ENCODE measurements around the gene G6PC1.
"Not testable (repeated sequence)": the region's sequence is repeated elsewhere in the genome, so short reads cannot be mapped to it uniquely, and the experiment has no call there.

G6PC1 gene

DNA sequence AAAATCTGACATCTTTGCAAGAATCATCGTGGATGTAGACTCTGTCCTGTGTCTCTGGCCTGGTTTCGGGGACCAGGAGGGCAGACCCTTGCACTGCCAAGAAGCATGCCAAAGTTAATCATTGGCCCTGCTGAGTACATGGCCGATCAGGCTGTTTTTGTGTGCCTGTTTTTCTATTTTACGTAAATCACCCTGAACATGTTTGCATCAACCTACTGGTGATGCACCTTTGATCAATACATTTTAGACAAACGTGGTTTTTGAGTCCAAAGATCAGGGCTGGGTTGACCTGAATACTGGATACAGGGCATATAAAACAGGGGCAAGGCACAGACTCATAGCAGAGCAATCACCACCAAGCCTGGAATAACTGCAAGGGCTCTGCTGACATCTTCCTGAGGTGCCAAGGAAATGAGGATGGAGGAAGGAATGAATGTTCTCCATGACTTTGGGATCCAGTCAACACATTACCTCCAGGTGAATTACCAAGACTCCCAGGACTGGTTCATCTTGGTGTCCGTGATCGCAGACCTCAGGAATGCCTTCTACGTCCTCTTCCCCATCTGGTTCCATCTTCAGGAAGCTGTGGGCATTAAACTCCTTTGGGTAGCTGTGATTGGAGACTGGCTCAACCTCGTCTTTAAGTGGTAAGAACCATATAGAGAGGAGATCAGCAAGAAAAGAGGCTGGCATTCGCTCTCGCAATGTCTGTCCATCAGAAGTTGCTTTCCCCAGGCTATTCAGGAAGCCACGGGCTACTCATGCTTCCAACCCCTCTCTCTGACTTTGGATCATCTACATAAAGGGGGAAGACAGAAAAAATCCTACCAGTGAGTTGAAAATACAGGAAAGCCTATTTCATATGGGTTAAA is at the start of gene G6PC1:
G6PC1 (plus strand) TSS at position 340 of the 872 bp plus-strand sequence; CDS start at position 418, 78 bp downstream.
- DNase-seq (ENCODE audit: low read depth): no peak

- DNase-seq (ENCODE audit: low read depth): no peak
These were observed 49.6 kb upstream of the G6PC1 start, which contains the start of gene AOC3 for GRCh38 chr17:42850954-42851353. Gene AOC3, plus strand, starts transcription at chr17:42851199. Its CDS starts 145 bp downstream, at chr17:42851344.

GRCh38 chr17:42851371-42852240 is 49.0 kb upstream of the G6PC1 start:
- not testable (repeated sequence) for DNase-seq (ENCODE audit: low read depth)

GRCh38 chr17:42852351-42852750 is 48.2 kb upstream of the G6PC1 start:
- no peak for DNase-seq (ENCODE audit: low read depth)

GRCh38 chr17:42853004-42853403 is 47.6 kb upstream of the G6PC1 start:
- no peak for DNase-seq (ENCODE audit: low read depth)

- no peak for DNase-seq (ENCODE audit: low read depth)
These were observed 47.0 kb upstream of the G6PC1 start for GRCh38 chr17:42853597-42853967.

GRCh38 chr17:42853968-42854790 is 46.4 kb upstream of the G6PC1 start:
- no peak for DNase-seq (ENCODE audit: low read depth)

DNA sequence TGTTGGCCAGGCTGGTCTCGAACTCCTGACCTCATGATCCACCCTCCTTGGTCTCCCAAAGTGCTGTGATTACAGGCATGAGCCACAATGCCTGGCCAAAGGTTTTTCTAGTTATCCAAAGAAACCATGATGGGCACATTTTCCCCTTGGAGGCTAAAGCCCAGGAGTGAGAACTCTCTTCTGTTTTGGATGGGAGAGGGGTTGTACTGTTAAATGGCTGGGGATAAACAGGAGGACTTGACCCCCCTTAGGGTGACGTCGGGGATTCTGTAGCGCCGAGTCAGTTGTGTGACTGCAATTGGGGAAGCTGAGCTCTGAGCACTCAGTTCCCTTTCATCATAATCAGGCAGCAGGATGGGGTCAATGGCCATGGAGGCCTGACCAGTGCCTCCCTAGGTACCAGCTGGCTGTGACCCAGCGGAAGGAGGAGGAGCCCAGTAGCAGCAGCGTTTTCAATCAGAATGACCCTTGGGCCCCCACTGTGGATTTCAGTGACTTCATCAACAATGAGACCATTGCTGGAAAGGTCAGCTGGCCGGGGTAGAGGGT is 45.5 kb upstream of the G6PC1 start:
- DNase-seq (ENCODE audit: low read depth): no peak

GRCh38 chr17:42856093-42856492 is 44.5 kb upstream of the G6PC1 start:
- DNase-seq (ENCODE audit: low read depth): not testable (repeated sequence)

- DNase-seq (ENCODE audit: low read depth): not testable (repeated sequence)
These were observed 44.1 kb upstream of the G6PC1 start for GRCh38 chr17:42856516-42856915.

DNA sequence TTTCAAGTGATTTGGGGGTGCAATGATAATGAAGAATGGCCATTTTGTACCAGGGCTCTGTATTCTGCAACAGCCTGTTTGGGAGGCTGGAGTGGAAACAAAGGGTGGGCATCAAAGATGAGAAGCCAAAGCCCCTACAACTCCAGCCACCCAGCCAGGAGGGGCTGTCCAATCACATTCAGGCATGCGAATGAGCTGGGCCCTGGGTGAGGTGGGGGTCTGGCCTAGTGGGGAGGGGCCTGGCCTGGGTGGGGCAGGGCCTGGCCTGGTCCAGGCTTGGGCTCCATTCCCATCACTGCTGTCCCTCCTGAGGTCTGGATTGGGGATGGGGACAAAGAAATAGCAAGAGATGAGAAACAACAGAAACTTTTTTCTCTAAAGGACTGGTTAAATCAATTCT is 43.2 kb upstream of the G6PC1 start:
- DNase-seq (ENCODE audit: low read depth): no peak

DNA sequence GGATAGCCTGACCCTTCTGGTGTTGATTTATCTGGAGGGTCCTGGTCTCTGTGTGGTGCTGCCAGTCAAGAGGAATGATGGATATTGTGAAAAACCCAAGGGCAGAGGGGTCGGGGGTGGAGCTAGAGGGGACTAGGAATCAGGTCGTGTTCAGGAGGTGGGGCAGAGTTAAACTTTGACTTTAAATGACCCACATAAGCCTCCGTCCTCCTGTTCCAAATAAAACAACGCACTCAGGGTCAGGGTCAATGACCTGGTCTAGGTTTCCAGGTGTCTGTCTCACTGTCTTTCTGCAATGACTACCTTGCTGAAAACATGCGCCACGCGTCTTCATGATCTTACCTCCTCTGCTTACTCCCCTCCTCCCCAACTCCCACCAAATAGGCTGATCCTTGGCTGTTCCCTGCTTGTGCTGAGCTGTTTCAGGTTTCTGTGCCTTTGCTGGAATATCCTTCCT is 34.9 kb upstream of the G6PC1 start:
- DNase-seq (ENCODE audit: low read depth): no peak

GRCh38 chr17:42866216-42866615 is 34.4 kb upstream of the G6PC1 start:
- no peak for DNase-seq (ENCODE audit: low read depth)

DNA sequence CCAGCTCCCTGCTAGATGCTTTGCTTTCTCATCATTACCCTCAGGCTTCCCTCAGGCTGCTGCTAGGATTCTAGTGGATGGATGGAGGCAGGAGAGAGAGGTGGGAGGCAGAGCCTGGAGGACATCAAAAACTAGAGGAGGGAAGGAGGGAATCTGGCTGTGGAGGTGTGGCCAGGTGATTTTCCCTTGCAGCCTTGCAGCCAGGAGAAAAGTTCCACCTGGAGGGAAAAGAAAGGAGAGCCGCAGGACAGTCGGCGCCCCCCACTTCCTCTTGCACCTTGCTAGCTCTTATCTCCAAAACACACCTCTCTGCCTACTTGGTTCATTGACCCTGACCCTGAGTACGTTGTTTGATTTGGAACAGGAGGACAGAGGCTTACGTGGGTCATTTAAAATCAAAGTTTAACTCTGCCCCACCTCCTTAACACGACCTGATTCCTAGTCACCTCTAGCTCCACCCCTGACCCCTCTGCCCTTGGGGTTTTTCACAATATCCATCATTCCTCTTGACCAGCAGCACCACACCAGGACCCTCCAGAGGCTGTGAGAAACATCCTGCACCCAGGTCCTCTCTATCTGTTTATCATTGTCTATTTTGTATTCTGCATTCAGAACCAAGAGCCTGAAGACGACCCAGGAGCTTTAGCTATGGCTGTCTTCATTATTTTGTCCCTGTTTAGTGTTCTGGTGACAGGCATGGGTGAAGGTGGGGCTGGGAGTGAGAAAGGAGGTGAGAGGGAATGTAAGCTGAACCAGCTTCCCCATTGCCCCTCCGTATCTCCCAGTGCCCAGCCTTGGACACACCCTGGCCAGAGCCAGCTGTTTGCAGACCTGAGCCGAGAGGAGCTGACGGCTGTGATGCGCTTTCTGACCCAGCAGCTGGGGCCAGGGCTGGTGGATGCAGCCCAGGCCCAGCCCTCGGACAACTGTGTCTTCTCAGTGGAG is 33.7 kb upstream of the G6PC1 start:
- DNase-seq (ENCODE audit: low read depth): no peak

DNA sequence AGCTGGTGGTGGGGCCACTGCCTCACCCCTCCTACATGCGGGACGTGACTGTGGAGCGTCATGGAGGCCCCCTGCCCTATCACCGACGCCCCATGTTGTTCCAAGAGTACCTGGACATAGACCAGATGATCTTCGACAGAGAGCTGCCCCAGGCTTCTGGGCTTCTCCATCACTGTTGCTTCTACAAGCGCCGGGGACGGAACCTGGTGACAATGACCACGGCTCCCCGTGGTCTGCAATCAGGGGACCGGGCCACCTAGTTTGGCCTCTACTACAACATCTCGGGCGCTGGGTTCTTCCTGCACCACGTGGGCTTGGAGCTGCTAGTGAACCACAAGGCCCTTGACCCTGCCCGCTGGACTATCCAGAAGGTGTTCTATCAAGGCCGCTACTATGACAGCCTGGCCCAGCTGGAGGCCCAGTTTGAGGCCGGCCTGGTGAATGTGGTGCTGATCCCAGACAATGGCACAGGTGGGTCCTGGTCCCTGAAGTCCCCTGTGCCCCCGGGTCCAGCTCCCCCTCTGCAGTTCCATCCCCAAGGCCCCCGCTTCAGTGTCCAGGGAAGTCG is 32.8 kb upstream of the G6PC1 start:
- not testable (repeated sequence) for DNase-seq (ENCODE audit: low read depth)

DNA sequence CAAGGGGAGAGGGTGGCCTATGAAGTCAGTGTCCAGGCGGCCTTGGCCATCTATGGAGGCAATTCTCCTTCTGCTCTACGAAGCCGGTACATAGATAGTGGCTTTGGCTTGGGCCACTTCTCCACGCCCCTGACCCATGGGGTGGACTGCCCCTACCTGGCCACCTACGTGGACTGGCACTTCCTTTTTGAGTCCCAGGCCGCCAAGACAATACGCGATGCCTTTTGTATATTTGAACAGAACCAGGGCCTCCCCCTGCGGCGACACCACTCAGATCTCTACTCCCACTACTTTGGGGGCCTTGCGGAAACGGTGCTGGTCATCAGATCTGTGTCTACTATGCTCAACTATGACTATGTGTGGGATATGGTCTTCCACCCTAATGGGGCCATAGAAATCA is 32.3 kb upstream of the G6PC1 start:
- DNase-seq (ENCODE audit: low read depth): no peak

DNA sequence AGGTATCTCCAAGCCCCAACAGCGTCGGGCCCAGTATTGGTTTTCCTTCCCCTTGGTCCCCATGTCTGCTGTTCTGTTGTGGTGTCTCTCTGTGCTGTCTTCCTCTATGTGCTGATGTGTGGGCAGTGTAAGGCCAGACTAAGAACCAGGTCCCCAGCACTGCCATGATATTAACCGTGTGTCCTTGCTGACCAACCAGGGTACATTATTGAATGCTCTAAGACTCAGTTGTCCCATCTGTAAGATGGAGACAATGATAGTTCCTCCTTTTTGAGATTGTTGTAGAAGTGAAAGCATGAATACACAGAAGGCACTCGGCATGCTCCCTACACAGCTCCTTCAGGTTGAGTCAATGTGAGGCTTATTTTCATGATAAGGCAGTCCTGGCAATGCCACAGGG is 29.0 kb upstream of the G6PC1 start:
- DNase-seq (ENCODE audit: low read depth): no peak

GRCh38 chr17:42872251-42872965 is 28.2 kb upstream of the G6PC1 start:
- DNase-seq (ENCODE audit: low read depth): no peak

- DNase-seq (ENCODE audit: low read depth): no peak
These were observed 27.3 kb upstream of the G6PC1 start for GRCh38 chr17:42873315-42873714.

Measured in stimulated activated CD8-positive, alpha-beta memory T cell treated with anti-CD3 and anti-CD28 coated beads, Interleukin-15, amount 100 ng/mL, for 24 hours (primary cell).